HAP-1 (cell line): Measurements from ENCODE around the gene PTGER4.
"Not testable (repeated sequence)": the region's sequence is repeated elsewhere in the genome, so short reads cannot be mapped to it uniquely, and the experiment has no call there.

ENCODE experiments used
- DNase-seq, 2 experiments: peaks; one replicate each; pipeline ENCODE4 v3.0.0-alpha.2; 2016 to 2020; ENCODE audit warnings: low spot score in 2 of 2
- H3K27me3 ChIP-seq: fragments of 250-450 bp; sonication (Bioruptor Pico); 2 replicates; pipeline ENCODE4 v1.5.1; 2020; ENCODE audit warnings: low read depth, mild to moderate bottlenecking, moderate library complexity
- H3K36me3 ChIP-seq: fragments of 250-450 bp; sonication (Bioruptor Pico); replicated peaks from 2 replicates; pipeline ENCODE4 v1.5.1; 2020; ENCODE audit warnings: mild to moderate bottlenecking
- H3K4me1 ChIP-seq: fragments of 250-450 bp; sonication (Bioruptor Pico); 2 replicates; pipeline ENCODE4 v1.5.1; 2020; ENCODE audit warnings: mild to moderate bottlenecking
- H3K4me3 ChIP-seq: fragments of 250-450 bp; sonication (Bioruptor Pico); 2 replicates; pipeline ENCODE4 v1.5.1; 2020; ENCODE audit warnings: mild to moderate bottlenecking, moderate library complexity
- H3K9me3 ChIP-seq: fragments of 250-450 bp; sonication (Bioruptor Pico); 2 replicates; pipeline ENCODE4 v1.5.1; 2020; ENCODE audit warnings: mild to moderate bottlenecking, moderate library complexity
- in situ Hi-C: fragments of 300-500 bp; cut with MboI; formaldehyde crosslinking; loops from 3 replicates; pipeline ENCODE4 v1.14.3; 2020; ENCODE audit warnings: low sequenced_read_pairs, inconsistent platforms, mixed read lengths

The PTGER4 gene

GRCh38 chr5:40655138-40655537, 24.6 kb upstream of the PTGER4 start:
- Histone ChIP-seq H3K4me1 (no peaks in the 10 kb centered on the region), H3K4me3 (no peak overlapping the region), H3K9me3 (no peaks in the 10 kb centered on the region), H3K27me3 (0 out of 2 replicates have a peak, but pooled peaks cover 3% of the 10 kb centered on the region), H3K36me3 (no peaks in the 10 kb centered on the region)
- DNase-seq = no peak
- in situ Hi-C loops = no loop called here

- DNase-seq, H3K9me3 ChIP-seq, H3K4me1 ChIP-seq, H3K27me3 ChIP-seq, H3K4me3 ChIP-seq, in situ Hi-C loops, H3K36me3 ChIP-seq: not testable (repeated sequence)
Measured at GRCh38 chr5:40656091-40656490, 23.6 kb upstream of the PTGER4 start.

GRCh38 chr5:40656766-40657165, 22.9 kb upstream of the PTGER4 start:
- Histone ChIP-seq H3K4me1 (no peaks in the 10 kb centered on the region), H3K4me3 (no peak overlapping the region), H3K27me3 (no peaks in the 10 kb centered on the region), H3K36me3 (no peaks in the 10 kb centered on the region), H3K9me3 (no peaks in the 10 kb centered on the region)
- no peak for DNase-seq
- in situ Hi-C loops = no loop called here

- in situ Hi-C loops = no loop called here
- H3K36me3 ChIP-seq = no peaks in the 10 kb centered on the region
- DNase-seq = no peak
- no peaks in the 10 kb centered on the region for H3K9me3 ChIP-seq
- H3K27me3 ChIP-seq = no peaks in the 10 kb centered on the region
- no peaks in the 10 kb centered on the region for H3K4me1 ChIP-seq
- no peak overlapping the region for H3K4me3 ChIP-seq
Measured at GRCh38 chr5:40660751-40661150, 19.0 kb upstream of the PTGER4 start.

GRCh38 chr5:40665635-40666298, 13.9 kb upstream of the PTGER4 start:
- H3K4me1 ChIP-seq = no peaks in the 10 kb centered on the region
- in situ Hi-C loops = no loop called here
- H3K4me3 ChIP-seq = no peak overlapping the region
- DNase-seq = no peak
- peaks cover 26% of the 10 kb centered on the region for H3K27me3 ChIP-seq
- no peaks in the 10 kb centered on the region for H3K36me3 ChIP-seq
- no peaks in the 10 kb centered on the region for H3K9me3 ChIP-seq

- no peak for DNase-seq
Measured at GRCh38 chr5:40666657-40667056, 13.1 kb upstream of the PTGER4 start.

GRCh38 chr5:40667161-40667663, 12.5 kb upstream of the PTGER4 start:
- peaks cover 2% of the 10 kb centered on the region for H3K4me1 ChIP-seq
- no peaks in the 10 kb centered on the region for H3K36me3 ChIP-seq
- H3K4me3 ChIP-seq = no peak overlapping the region
- DNase-seq = no peak
- in situ Hi-C loops = no loop called here
- peaks cover 33% of the 10 kb centered on the region for H3K27me3 ChIP-seq
- H3K9me3 ChIP-seq = no peaks in the 10 kb centered on the region

More at GRCh38 chr5:40666657-40667056, 13.1 kb upstream of the PTGER4 start:
- H3K4me1 ChIP-seq = peaks cover 2% of the 10 kb centered on the region
- H3K36me3 ChIP-seq = no peaks in the 10 kb centered on the region
- H3K9me3 ChIP-seq = no peaks in the 10 kb centered on the region
- no peak overlapping the region for H3K4me3 ChIP-seq
- in situ Hi-C loops = no loop called here
- H3K27me3 ChIP-seq = peaks cover 32% of the 10 kb centered on the region

GRCh38 chr5:40669606-40670390, 9.9 kb upstream of the PTGER4 start:
- Histone ChIP-seq H3K9me3 (no peaks in the 10 kb centered on the region), H3K4me3 (no peak overlapping the region), H3K27me3 (peaks cover 35% of the 10 kb centered on the region), H3K36me3 (no peaks in the 10 kb centered on the region), H3K4me1 (peaks cover 2% of the 10 kb centered on the region)
- in situ Hi-C loops = no loop called here
- DNase-seq = no peak

- Histone ChIP-seq H3K9me3 (no peaks in the 10 kb centered on the region), H3K4me3 (no peak overlapping the region), H3K4me1 (peaks cover 2% of the 10 kb centered on the region), H3K36me3 (no peaks in the 10 kb centered on the region), H3K27me3 (peaks cover 30% of the 10 kb centered on the region)
- in situ Hi-C loops = no loop called here
- DNase-seq = no peak
Measured at GRCh38 chr5:40672425-40672824, 7.3 kb upstream of the PTGER4 start.

GRCh38 chr5:40674661-40675235, 5.0 kb upstream of the PTGER4 start:
- DNase-seq = no peak
- no peak overlapping the region for H3K4me3 ChIP-seq
- peaks cover 7% of the 10 kb centered on the region for H3K4me1 ChIP-seq
- peaks cover 16% of the 10 kb centered on the region for H3K27me3 ChIP-seq
- in situ Hi-C loops = loop anchor here (25.0 kb wide), 3 partner anchors 737 to 1087 kb away; no protein-coding TSS in a partner anchor
- H3K36me3 ChIP-seq = no peaks in the 10 kb centered on the region
- H3K9me3 ChIP-seq = no peaks in the 10 kb centered on the region

GRCh38 chr5:40675396-40676133, 4.2 kb upstream of the PTGER4 start:
- H3K27me3 ChIP-seq = peaks cover 9% of the 10 kb centered on the region
- no peaks in the 10 kb centered on the region for H3K36me3 ChIP-seq
- H3K4me3 ChIP-seq = no peak overlapping the region
- DNase-seq = no peak
- no peaks in the 10 kb centered on the region for H3K9me3 ChIP-seq
- peaks cover 7% of the 10 kb centered on the region for H3K4me1 ChIP-seq
- in situ Hi-C loops = loop anchor here (25.0 kb wide), 3 partner anchors 738 to 1088 kb away; no protein-coding TSS in a partner anchor

GRCh38 chr5:40676613-40677343, 2.9 kb upstream of the PTGER4 start:
- H3K4me3 ChIP-seq = no peak overlapping the region
- peaks cover 3% of the 10 kb centered on the region; the same call in 1 of the 2 replicates for H3K27me3 ChIP-seq
- no peaks in the 10 kb centered on the region for H3K9me3 ChIP-seq
- peaks cover 4% of the 10 kb centered on the region; the same call in 1 of the 2 replicates for H3K4me1 ChIP-seq
- no peak for DNase-seq
- no peaks in the 10 kb centered on the region for H3K36me3 ChIP-seq
- in situ Hi-C loops = loop anchor here (25.0 kb wide), 3 partner anchors 739 to 1089 kb away; no protein-coding TSS in a partner anchor

- Histone ChIP-seq H3K4me1 (peaks cover 4% of the 10 kb centered on the region; the same call in 1 of the 2 replicates), H3K27me3 (no peaks in the 10 kb centered on the region; the same call in 1 of the 2 replicates), H3K9me3 (no peaks in the 10 kb centered on the region), H3K36me3 (no peaks in the 10 kb centered on the region), H3K4me3 (no peak overlapping the region)
- in situ Hi-C loops = loop anchor here (25.0 kb wide), 3 partner anchors 740 to 1090 kb away; no protein-coding TSS in a partner anchor
- DNase-seq = no peak
Measured at GRCh38 chr5:40677456-40677855, 2.3 kb upstream of the PTGER4 start.
